Measurements from ENCODE around the gene YY1.

The YY1 gene

GRCh38 chr14:100304825-100305323, 65.9 kb downstream of the YY1 start (continued):
- peak; percentile 64 for TF ChIP-seq PATZ1 (tag by site-specific recombination; IDR thresholded peaks at IDR 0.05)
- TF ChIP-seq ZNF2 (tag by site-specific recombination; IDR thresholded peaks at IDR 0.05), result no peak
- no peak for TF ChIP-seq ZSCAN30 (tag by site-specific recombination; IDR thresholded peaks at IDR 0.05)
- TF ChIP-seq OSR2 (tag by site-specific recombination; IDR thresholded peaks at IDR 0.05), result peak; percentile 47; the same call in 1 of the 2 replicates
- TF ChIP-seq KLF8 (tag by site-specific recombination; IDR thresholded peaks at IDR 0.05), result 0 out of 2 replicates have a peak, but pooled peaks have one; percentile 17
- no peak for TF ChIP-seq ZNF433 (tag by site-specific recombination; IDR thresholded peaks at IDR 0.05; ENCODE audit: low read depth)
- no peak for TF ChIP-seq ZNF645 (tag by site-specific recombination; IDR thresholded peaks at IDR 0.05)
- no peak for TF ChIP-seq ZNF837 (tag by site-specific recombination; IDR thresholded peaks at IDR 0.05)
- TF ChIP-seq ZBTB6 (tag by site-specific recombination; IDR thresholded peaks at IDR 0.05), result no peak
- TF ChIP-seq IKZF3 (tag by site-specific recombination; IDR thresholded peaks at IDR 0.05), result 0 out of 2 replicates have a peak, but pooled peaks have one; percentile 39
- TF ChIP-seq SP3 (tag by site-specific recombination; IDR thresholded peaks at IDR 0.05), result peak; percentile 60
- TF ChIP-seq ZNF521 (tag by site-specific recombination; IDR thresholded peaks at IDR 0.05), result no peak
- TF ChIP-seq ZNF280C (tag by site-specific recombination; IDR thresholded peaks at IDR 0.05), result no peak
- TF ChIP-seq ZBTB17 (tag by site-specific recombination; IDR thresholded peaks at IDR 0.05), result peak; percentile 25; the same call in 1 of the 2 replicates
- peak; percentile 97 for TF ChIP-seq WT1 (tag by site-specific recombination; IDR thresholded peaks at IDR 0.05)
- TF ChIP-seq ZNF629 (tag by site-specific recombination; IDR thresholded peaks at IDR 0.05), result 0 out of 2 replicates have a peak, but pooled peaks have one; percentile 12
- TF ChIP-seq, protein P1, sequence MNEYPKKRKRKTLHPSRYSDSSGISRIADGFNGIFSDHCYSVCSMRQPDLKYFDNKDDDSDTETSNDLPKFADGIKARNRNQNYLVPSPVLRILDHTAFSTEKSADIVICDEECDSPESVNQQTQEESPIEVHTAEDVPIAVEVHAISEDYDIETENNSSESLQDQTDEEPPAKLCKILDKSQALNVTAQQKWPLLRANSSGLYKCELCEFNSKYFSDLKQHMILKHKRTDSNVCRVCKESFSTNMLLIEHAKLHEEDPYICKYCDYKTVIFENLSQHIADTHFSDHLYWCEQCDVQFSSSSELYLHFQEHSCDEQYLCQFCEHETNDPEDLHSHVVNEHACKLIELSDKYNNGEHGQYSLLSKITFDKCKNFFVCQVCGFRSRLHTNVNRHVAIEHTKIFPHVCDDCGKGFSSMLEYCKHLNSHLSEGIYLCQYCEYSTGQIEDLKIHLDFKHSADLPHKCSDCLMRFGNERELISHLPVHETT (tag by site-specific recombination; IDR thresholded peaks at IDR 0.05), result no peak
- TF ChIP-seq, protein P2, sequence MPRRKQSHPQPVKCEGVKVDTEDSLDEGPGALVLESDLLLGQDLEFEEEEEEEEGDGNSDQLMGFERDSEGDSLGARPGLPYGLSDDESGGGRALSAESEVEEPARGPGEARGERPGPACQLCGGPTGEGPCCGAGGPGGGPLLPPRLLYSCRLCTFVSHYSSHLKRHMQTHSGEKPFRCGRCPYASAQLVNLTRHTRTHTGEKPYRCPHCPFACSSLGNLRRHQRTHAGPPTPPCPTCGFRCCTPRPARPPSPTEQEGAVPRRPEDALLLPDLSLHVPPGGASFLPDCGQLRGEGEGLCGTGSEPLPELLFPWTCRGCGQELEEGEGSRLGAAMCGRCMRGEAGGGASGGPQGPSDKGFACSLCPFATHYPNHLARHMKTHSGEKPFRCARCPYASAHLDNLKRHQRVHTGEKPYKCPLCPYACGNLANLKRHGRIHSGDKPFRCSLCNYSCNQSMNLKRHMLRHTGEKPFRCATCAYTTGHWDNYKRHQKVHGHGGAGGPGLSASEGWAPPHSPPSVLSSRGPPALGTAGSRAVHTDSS (tag by site-specific recombination; IDR thresholded peaks at IDR 0.05), result no peak
- no peak; the same call in 1 of the 2 replicates for TF ChIP-seq ZNF391 (tag by site-specific recombination; IDR thresholded peaks at IDR 0.05; ENCODE audit: borderline replicate concordance, low read depth)
- 0 out of 2 replicates have a peak, but pooled peaks have one; percentile 5 for TF ChIP-seq ZNF10 (tag by site-specific recombination; IDR thresholded peaks at IDR 0.05)
- TF ChIP-seq ZNF416 (tag by site-specific recombination; IDR thresholded peaks at IDR 0.05), result no peak
- peak; percentile 65 for TF ChIP-seq PRDM10 (tag by site-specific recombination; IDR thresholded peaks at IDR 0.05)
- TF ChIP-seq ZNF514 (tag by site-specific recombination; IDR thresholded peaks at IDR 0.05), result no peak

Data from HEK293 (cell line).